Activated CD4-positive, alpha-beta T cell treated with anti-CD3 and anti-CD28 coated beads for 4 hours (primary cell): Measurements from ENCODE around the gene CCDC184.
"Not testable (repeated sequence)": the region's sequence is repeated elsewhere in the genome, so short reads cannot be mapped to it uniquely, and the experiment has no call there.

Experiments used
- DNase-seq, 2 donors: peaks; one replicate each; pipeline ENCODE4 v3.0.0-alpha.2; 2020

Gene CCDC184

DNA sequence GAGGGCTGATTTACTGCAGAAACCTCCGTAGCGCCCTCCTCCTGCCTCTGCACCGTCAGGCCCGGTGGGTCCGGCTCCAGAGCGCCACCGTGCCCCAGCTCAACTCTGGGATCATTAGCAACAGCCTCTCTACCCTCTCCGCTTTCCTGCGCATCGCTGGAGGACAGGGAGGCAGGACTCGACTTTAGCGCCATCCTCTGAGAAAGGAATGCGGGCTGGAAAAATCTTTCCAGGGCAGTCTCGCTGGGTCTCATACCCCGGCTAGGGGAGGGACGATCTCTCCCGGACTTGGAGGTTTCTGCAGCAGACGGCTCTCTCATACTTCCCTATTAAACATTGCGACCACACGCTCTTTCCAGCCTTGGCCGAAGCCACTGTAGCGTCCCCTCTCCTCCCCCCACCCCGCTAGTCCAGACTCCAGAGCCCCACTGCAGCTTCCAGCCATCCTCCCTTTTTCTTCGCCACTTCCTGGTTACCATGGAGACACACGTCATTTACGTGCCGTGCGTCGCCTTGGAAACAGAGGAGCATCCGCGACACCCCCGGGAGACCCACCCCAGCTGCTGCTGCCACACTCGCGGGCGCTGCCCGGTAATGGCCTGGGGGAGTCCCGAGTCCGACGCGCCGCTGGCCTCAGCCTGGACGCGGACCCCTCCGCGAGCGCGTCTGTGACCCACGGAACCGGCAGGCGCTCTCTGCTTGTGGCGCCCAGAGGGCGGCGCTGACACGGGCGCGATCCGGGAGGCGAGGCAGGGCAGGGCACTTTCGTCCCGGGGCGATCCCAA lies at the start of gene CCDC184:
Gene CCDC184, plus strand, starts transcription at position 554 of the 785 bp plus-strand sequence. CDS start 479 bp downstream, outside the sequence.
- DNase-seq = peak; percentile 75

DNA sequence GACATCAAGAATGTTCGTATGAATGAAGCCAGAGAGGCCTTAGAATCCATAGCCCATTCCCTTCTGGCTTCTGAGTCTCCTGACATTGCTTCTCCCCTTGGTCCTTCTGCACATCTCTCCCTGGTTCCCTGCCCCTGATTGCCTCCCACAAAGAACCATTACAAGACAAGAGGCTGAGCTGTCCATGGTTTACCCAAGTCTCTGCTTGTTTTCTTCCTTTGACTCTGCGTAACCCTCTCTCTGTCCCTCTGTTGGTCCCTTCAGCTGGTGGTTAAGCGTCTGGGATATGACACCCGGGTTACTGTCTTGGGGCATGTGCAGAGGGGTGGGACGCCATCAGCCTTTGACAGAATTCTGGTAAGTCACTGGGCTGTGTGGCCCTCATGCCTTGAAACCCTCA lies 48.4 kb upstream of the CCDC184 start:
- DNase-seq = no peak

DNA sequence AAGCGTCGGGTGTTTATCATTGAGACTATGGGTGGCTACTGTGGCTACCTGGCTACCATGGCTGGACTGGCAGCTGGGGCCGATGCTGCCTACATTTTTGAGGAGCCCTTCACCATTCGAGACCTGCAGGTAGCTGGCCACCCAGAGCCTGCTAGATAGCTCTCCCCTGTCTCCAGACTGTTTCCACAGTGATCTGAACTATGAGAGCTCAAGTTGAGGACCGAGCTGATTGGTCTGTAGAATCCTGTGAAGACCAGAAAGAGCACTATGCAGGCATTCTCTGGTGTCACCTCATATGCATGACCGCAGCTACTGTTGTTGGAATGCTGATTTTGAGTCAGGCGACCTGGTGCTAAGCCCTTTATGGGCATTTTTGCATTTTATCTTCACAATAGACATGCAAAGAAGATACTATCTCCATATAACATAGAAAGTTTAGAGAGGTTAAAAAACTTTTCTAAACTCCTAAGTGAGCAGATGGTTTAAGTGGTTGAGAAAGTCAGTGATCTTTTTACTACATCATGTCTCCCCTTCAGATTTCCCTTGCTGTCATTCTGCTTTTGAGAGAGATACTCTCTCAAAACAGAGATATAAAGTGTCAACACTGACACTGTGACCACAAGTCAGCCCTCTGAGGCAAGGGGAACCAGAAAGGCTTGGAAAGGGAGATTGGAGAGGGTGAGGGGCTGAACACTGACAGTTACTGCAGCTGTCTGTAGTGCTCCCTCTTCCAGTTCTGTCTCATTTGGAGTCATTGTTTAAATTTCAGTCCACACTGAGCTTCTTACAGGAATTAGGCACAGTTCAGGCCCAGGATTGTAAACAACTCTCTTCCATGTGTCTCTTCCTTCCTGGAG lies 40.4 kb upstream of the CCDC184 start:
- DNase-seq = no peak

DNA sequence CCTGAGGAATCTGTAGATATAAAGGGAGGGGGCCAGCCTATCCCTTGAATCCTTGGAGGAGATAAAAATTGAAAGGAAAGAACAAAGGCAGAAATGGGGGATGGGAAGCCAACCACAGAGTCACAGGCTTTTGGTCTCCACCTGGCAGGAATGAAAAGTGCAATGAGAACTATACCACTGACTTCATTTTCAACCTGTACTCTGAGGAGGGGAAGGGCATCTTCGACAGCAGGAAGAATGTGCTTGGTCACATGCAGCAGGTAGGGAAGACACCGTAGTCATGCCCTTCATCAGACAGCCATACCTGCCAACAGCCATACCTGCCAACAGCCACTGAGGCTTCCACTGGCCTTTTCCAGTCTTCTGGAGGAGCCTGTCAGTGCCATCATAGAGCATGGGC lies 39.5 kb upstream of the CCDC184 start:
- DNase-seq = no peak

DNA sequence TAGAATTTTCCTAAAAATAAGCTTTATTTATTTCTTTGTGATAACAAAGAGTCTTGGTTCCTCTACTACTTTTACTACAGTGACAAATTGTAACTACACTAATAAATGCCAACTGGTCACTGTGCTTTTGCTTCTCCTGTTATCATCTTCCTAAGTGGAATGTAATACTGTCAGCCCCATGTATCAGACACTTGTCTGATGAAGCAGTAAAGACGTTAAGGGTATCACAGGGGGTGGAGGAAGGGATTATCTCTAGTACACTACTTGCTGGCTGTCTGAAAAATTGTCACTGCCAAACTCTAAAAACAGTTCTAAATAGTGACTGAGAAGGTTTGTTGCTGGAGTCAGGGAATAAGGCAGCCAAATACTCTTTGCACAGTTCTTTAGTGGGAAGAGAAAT lies 37.5 kb upstream of the CCDC184 start:
- DNase-seq = no peak

DNA sequence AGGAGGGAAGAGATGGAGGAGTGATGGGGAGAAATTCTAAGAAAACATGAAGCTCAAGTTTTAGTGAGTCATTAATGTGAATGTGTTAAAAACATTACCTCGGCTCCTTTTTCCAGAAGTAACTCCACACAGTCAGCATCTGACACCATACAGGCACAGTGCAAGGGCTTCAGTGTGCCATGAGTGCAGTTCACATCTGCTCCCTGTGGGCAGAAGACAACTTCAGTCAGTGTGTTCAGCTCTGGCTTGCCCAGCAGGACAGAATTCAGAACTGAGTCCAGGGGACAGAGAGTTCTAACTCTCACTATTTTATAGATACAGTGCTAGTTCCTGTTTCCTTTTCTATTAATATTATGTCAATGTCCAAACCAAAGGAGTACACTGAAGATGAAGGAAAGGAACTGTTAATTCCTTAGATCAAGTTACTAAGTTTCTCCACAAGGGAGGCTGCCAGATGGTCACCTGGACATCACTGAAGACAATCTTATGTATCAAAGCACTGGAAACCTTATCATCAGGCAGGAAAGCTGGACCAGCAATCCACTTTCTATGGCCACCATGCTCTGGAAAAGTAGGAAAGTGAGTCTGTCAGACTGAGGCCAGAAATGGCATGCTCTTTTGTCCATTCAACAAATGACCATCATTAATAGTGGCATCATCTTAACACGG lies 32.2 kb upstream of the CCDC184 start:
- DNase-seq = no peak

DNA sequence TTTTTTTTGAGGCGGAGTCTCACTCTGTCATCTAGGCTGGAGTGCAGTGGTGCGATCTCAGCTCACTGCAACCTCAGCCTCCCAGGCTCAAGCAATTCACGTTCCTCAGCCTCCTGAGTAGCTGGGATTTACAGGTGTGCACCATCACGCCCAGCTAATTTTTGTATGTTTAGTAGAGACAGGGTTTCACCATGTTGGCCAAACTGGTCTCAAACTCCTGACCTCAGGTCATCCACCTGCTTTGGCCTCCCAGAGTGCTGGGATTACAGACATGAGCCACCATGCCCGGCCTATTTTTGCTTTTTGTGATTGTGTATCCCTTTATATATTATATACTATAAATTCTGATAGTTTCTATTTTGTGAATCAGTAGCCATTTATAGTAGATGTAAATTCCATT lies 27.7 kb upstream of the CCDC184 start:
- DNase-seq = not testable (repeated sequence)

DNA sequence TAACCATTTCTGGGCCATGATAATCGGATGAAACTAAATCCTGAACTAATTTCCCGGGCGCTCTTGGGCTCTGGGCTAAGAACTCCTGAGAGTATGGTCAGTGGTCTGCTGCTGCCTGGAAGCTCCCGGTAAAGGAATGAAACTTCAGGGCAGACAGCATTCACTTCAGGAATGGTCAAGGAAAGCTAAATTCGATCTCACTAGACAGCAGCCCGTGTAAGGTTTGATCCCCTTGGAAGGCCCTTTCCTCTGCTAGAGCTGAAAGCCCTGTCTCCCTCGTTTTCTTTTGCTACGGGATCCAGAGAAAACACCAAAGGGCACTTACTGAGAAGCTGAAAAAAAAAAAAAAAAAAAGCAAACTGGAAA lies 26.8 kb upstream of the CCDC184 start:
- DNase-seq = no peak

DNA sequence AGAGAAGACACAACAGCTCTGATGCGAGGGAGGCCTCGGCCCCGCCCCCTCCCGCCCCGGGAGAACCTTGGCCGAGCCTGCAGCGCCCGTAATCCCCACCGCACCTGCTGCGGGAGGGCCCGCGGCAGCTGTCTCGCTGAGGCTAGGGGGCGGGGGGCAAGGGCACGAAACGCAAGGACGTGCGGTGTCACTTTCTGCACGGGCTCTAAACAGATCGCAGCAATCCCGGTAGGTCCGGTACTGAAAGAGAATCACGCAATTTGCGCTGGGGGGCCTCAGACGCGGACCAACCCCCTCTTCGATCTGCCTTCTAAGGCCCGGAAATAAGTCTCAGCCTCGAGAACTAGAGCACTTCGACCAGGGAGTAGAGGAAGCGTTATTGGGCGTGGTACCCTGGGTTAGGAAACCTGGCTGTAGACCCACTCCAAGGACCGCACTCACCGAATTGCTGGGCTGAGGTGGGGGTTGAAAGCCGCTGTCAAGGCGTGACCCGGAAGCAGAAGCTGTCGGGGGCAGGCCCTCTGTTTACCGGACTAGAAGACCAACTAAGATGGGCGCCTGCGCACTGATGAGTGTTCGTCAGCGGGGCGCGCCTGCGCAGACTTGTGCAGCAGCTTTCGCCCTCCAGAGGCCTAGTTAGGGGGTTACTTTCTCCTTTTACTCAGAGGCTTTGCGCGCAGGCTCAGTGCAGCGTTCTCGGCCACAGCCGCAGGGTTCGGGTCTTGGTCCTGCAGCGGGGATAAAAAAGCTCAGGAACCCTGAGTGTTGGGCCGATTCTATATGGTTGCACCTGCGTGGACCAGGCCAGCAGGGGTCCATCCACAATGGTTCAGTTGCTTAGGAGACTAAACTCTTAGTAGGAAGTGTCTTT lies 26.2 kb upstream of the CCDC184 start, which contains the start of gene ASB8:
Gene ASB8, minus strand, starts transcription at position 498 of the 871 bp plus-strand sequence. CDS start 4,019 bp downstream, outside the sequence.
- peak; percentile 98 to 99 for DNase-seq

DNA sequence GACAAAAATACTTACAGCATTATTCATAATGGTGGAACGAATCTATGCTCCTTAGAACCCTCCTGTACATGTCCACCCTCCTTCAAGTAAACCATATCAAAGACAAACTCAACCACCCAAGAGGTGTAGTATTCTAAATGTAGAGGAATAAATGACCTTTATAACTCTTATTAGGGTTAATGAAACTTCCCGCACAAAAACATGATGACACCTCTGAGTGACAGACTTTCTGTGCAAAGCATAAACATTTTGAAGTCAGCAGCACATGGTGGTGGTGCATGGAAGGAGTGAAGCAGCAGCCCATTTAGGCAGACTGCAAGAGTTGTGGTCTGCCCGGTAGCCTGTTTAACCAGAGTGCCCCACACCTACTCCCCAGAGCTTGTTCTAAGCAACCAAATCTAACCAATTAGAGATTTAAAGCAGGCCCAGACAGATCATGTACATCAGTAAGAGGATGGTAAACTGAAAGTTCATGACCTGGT lies 25.5 kb upstream of the CCDC184 start:
- no peak for DNase-seq

DNA sequence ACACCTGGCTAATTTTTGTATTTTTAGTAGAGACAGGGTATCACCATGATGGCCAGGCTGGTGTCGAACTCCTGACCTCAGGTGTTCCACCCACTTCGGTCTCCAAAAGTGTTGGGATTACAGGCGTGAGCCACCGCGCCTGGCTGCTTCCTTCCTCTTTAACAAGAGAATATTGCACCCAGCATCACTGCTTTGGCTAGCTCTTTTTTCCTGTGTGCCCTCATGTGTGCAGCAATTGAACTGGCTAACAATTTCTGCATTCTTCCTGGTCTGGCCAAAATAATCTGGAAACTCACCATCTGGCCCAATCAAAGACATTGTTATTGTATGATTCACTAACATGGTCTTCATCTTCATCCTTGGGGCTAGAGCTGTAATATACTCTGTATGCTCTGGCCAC lies 23.4 kb upstream of the CCDC184 start:
- DNase-seq = no peak

DNA sequence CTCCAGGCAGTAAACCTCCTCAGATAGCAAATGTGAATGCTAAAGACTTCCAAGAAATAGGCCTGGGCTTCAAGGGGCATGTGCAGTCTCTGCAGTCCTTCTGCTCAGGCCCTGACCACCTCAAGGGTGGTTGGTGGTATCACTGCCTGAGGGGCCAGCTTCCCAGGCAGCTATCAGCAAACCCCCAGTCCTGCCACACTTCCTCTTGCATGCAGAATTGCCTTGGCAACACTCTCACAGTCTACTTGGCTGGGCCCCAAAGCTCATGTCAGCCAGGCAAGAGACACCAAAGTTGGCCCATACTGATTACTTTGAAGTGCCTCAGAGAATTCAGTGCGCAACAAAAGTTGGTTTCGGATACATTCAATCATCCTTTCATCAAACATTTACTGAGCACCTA lies 22.6 kb upstream of the CCDC184 start:
- no peak for DNase-seq

DNA sequence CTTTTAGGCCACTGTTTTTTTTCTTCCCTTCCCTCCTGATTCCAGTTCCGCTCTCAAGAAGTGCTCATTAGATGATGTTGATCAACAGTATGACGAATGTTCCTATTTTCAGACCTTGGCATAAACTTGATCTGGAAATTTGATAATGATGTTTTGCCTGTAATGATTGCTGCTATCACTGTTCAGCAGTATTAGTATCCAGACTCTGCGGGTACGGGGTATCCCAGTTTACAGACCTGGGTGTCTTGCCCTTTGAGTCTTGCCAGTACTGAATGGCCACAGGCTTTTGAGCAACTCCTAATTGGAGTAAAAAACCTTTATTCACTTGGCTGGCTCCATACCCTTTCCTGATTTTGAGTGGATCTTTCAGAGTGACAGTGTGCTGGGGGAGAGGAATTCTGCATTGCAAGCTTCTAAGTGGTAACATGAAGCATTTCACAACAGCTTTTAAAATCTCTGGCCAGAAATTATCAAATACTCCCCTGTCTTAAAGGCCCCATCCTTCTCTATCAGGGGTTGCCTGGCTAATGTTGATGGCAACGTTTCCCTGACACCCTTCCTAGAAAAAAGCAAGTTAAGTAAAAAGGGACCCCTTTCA lies 20.2 kb upstream of the CCDC184 start:
- DNase-seq = no peak

DNA sequence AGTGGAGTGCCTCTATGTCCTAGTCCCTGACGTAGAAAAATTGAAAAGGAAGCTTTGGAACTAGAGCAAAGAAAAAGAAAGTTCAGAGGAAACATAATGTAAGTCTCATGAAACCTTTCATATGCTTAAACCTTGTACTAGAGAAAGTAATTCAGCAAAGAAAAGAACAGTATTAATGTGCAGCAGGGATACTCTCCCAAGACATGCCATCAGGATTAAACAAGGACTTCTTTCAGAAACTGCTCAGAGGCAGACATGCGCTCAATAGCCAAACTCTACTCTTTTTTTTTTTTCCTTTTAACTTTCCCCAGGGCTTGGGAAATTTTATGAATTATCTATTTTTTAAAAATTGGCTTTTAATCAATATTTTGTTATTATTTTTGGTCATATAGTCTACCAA lies 19.0 kb upstream of the CCDC184 start:
- no peak for DNase-seq

DNA sequence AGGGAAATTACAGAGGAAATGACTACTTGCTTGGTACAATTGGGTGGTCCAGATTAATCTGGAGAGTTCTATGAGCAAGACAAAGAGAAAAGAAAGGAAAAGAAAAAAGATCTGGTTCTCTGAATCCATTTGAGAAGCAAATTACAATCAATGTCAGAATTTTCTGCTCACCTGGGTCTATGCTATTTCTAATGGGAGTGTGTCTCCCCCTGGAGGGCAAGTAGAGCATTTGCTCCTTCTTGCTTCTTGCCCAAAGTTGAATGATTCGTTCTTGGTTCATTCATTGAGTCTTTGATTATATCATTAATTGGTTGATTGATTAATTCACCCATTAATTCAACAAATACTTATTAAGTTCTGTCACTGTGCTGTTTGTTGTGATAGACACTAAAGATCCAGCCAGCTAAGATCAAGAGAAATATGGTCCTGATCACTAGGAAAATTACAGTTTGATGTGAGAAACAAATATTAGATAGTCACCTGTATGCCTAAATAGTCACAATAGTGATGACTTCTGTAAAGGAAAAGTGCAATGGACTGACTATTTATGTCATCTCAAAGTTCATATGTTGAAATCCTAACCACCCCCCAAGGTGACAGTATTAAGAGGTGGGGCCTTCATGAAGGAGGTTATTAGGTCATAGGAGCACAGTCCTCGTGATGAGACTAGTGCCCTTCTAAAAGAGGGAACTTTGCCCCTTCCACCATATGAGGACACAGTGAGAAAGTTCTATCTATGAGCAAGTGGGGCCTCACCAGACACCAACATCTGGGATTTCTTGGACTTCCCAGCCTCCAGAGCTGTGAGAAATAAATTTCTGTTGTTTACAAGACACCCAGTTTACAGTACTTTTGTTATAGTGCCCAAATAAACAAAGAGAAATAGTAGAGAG lies 18.1 kb upstream of the CCDC184 start:
- DNase-seq = peak; percentile 44 to 63

DNA sequence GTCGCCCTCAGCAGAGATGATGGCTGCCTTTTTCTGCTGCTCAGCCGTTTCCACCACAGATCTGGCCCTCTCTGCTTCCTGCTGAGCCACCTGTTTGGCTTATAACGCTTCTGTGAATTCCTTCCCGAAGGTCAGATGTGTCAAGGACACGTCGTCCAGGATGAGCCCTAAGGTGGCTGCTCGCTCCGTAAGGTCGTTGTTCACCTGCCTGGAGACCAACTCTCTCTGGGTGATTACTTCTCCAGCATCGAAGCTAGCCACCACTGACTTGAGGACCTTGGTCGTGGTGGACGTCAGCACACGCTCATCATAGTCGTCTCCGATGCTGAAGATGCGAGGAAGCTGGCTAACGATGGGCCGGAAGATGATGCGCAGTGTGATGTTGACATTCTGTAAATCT lies 14.4 kb upstream of the CCDC184 start:
- DNase-seq = no peak

DNA sequence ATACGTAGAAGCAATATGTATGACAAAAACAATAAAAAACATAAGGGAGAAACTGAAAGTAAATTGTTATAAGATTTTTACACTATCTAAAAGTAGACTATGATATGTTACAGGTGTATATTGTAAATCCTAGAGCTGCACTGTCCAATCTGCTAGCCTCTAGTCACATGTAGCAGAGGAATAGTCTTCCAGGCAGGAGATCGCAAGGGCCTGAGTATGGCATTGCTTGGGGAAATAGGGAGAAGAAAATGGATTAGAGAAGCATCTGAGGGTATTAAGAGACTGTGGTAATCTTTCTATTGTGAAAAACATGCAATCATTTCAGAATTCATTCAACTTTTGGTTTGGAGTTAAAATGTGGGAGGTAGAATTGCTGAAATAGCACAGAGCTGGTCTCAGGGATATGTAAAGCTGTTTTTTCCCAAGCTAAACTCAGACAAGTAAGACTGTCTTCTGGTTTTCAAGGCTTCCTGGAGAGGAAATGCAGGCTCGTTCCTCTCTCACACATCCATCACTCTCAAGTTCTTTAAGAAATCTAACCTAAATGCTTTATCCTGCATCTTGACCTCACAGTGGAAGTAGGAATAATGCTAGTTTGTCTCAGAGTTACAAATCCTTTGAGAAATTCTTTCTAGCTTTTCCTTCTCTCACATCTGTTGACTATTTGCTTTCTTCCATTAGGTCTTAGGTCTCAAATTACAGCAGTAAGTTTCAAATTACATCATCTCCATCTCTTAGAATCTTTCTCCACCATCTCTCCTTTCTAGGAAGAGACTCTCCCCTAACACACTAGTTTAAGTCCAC lies 7.6 kb upstream of the CCDC184 start:
- no peak for DNase-seq

DNA sequence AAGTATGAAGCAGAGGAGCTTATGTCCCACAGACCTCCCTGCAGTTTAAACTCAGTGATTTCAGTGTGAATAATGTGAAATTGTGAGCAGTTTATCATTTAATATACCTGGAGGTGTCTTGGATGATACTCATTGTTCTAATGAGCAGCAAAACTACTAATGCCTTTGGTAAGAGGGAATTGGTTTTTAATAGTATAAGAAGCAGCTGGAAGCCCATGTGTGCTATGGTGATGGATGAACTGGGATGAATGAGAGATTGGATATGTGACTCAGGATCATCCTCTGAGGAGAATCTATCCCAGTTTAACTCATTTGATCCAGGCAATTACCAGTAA lies 7.1 kb upstream of the CCDC184 start:
- no peak for DNase-seq

DNA sequence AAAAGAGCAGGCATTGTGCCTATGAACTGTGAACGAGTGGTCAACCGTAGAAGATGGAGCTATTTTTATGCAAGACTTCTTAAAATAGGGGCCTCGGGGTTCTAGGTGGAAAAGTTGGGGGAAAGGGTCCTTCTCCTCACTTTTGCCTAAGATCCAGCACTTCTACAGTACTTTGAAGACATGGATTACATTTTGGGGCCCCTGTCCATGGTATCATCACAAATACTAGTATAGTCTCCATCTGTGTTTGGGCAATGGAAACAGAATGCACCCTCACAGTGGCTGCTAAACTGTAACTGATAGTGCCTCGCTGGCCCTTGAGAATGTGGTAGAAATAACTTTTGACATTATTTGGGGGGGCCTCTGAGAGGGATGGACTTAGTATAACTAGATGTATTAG lies 5.5 kb upstream of the CCDC184 start:
- DNase-seq = no peak

DNA sequence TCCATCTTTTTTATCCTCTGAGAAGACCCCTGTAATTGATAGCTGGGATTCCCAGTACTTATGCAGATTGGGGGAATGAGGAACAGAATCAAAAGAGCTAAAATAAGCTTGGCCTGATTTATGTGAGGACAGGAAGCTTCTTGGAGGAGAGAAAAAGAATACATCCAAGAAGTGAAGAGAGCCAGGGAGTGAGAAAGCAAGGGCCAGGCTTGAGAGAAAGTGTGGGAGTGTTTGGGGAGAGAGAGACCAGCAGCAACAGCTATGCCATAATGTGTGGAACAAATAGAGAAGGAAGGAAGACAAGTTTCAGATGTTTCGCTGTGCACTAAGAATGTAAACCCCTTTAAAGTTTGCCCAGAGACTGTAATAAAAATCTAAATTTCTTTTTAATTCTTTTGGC lies 4.0 kb upstream of the CCDC184 start:
- no peak for DNase-seq
